ENCODE measurements around the gene CREG2. TPM values are rescaled to one million over a fixed set of nuclear protein-coding genes. Genes with fewer than 3 reads are reported as not detected.

CREG2 gene
- total and polyA plus RNA-seq, 2 experiments from 2014 or later, result 1.7 to 2.6 TPM

GRCh38 chr2:101416609-101417008 is 29.3 kb upstream of the CREG2 start:
- H3K4me3 ChIP-seq, result no peak overlapping the region
- H3K36me3 Mint-ChIP-seq (ENCODE audit: low read depth), result no peaks in the 10 kb centered on the region; the same call in 2 of the 3 replicates
- H3K27ac ChIP-seq (ENCODE audit: low read depth), result no peak overlapping the region
- peaks cover 8% of the 10 kb centered on the region for H3K27me3 Mint-ChIP-seq (ENCODE audit: insufficient read depth, low read depth, poor library complexity)
- no peaks in the 10 kb centered on the region for H4K20me1 ChIP-seq (replicated peaks; ENCODE audit: insufficient read depth)
- peaks cover 5% of the 10 kb centered on the region; the same call in 1 of the 2 replicates for H3K9me2 ChIP-seq (ENCODE audit: insufficient read depth)
- no peak overlapping the region for H2AFZ ChIP-seq
- peaks cover 9% of the 10 kb centered on the region for H3K9me3 Mint-ChIP-seq
- peaks cover under 1% of the 10 kb centered on the region; the same call in 1 of the 3 replicates for H3K4me1 Mint-ChIP-seq
- H3K4me2 ChIP-seq, result no peak overlapping the region
- H3K27me3 ChIP-seq (ENCODE audit: insufficient read depth), result no peaks in the 10 kb centered on the region
- no peaks in the 10 kb centered on the region for H3K79me2 ChIP-seq (replicated peaks; ENCODE audit: insufficient read depth)
- H3K4me3 Mint-ChIP-seq, result no peak overlapping the region
- no peak overlapping the region for H3K27ac Mint-ChIP-seq
- DNase-seq (ENCODE audit: low spot score) (no peak), ATAC-seq (no peak)
- H3K36me3 ChIP-seq (ENCODE audit: insufficient read depth), result no peaks in the 10 kb centered on the region
- TF ChIP-seq, protein P1, sequence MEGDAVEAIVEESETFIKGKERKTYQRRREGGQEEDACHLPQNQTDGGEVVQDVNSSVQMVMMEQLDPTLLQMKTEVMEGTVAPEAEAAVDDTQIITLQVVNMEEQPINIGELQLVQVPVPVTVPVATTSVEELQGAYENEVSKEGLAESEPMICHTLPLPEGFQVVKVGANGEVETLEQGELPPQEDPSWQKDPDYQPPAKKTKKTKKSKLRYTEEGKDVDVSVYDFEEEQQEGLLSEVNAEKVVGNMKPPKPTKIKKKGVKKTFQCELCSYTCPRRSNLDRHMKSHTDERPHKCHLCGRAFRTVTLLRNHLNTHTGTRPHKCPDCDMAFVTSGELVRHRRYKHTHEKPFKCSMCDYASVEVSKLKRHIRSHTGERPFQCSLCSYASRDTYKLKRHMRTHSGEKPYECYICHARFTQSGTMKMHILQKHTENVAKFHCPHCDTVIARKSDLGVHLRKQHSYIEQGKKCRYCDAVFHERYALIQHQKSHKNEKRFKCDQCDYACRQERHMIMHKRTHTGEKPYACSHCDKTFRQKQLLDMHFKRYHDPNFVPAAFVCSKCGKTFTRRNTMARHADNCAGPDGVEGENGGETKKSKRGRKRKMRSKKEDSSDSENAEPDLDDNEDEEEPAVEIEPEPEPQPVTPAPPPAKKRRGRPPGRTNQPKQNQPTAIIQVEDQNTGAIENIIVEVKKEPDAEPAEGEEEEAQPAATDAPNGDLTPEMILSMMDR (conservative IDR thresholded peaks at IDR 0.05; ENCODE audit: low read depth in 2 of 2), result no peak
- no peaks in the 10 kb centered on the region for H3F3A ChIP-seq (replicated peaks; ENCODE audit: low read depth)
- no peaks in the 10 kb centered on the region for H3K4me1 ChIP-seq (ENCODE audit: insufficient read depth)

- Histone ChIP-seq H3K4me1 (ENCODE audit: insufficient read depth) (no peaks in the 10 kb centered on the region), H2AFZ (no peak overlapping the region), H3K79me2 (replicated peaks; ENCODE audit: insufficient read depth) (no peaks in the 10 kb centered on the region), H4K20me1 (replicated peaks; ENCODE audit: insufficient read depth) (no peaks in the 10 kb centered on the region), H3K4me2 (no peak overlapping the region), H3K27ac (ENCODE audit: low read depth) (no peak overlapping the region), H3K9me2 (ENCODE audit: insufficient read depth) (peaks cover 5% of the 10 kb centered on the region; the same call in 1 of the 2 replicates), H3F3A (replicated peaks; ENCODE audit: low read depth) (no peaks in the 10 kb centered on the region), H3K27me3 (ENCODE audit: insufficient read depth) (no peaks in the 10 kb centered on the region), H3K36me3 (ENCODE audit: insufficient read depth) (no peaks in the 10 kb centered on the region), H3K4me3 (no peak overlapping the region)
- H3K36me3 Mint-ChIP-seq (ENCODE audit: low read depth), result no peaks in the 10 kb centered on the region; the same call in 2 of the 3 replicates
- peaks cover 11% of the 10 kb centered on the region for H3K27me3 Mint-ChIP-seq (ENCODE audit: insufficient read depth, low read depth, poor library complexity)
- no peak overlapping the region for H3K27ac Mint-ChIP-seq
- H3K9me3 Mint-ChIP-seq, result peaks cover 9% of the 10 kb centered on the region
- H3K4me3 Mint-ChIP-seq, result no peak overlapping the region
- DNase-seq (ENCODE audit: low spot score), result no peak
- ATAC-seq, result no peak
- H3K4me1 Mint-ChIP-seq, result peaks cover 7% of the 10 kb centered on the region; the same call in 2 of the 3 replicates
- TF ChIP-seq ZNF331 (CRISPR knock-in tag; IDR thresholded peaks at IDR 0.05; ENCODE audit: low read depth) (no peak), EZH2phosphoT487 (IDR thresholded peaks at IDR 0.05; ENCODE audit: unreplicated experiment) (no peak), JUNB (IDR thresholded peaks at IDR 0.05; ENCODE audit: unreplicated experiment) (no peak), REST (IDR thresholded peaks at IDR 0.05; ENCODE audit: unreplicated experiment) (no peak), ZNF114 (CRISPR knock-in tag; IDR thresholded peaks at IDR 0.05) (no peak), ZNF462 (CRISPR knock-in tag; IDR thresholded peaks at IDR 0.05) (no peak), NANOG (IDR thresholded peaks at IDR 0.05; ENCODE audit: borderline replicate concordance) (no peak), ETS1 (IDR thresholded peaks at IDR 0.05) (no peak)
These were observed 28.6 kb upstream of the CREG2 start for GRCh38 chr2:101415884-101416283.

Data from GM23338 (cell line).